Neural cell (in vitro differentiated cells): ENCODE data around the gene DYNLT2. TPM values are rescaled to one million over a fixed set of nuclear protein-coding genes. Genes with fewer than 3 reads are reported as not detected.
"Not testable (repeated sequence)": the region's sequence is repeated elsewhere in the genome, so short reads cannot be mapped to it uniquely, and the experiment has no call there.

Experiments used
- H2AFZ ChIP-seq: fragments of 200-600, 300-800 bp; sonication (generic), shearing (Covaris generic); 2 replicates; pipeline ENCODE4 v1.6.0; 2014; ENCODE audit warnings: low read depth, mild to moderate bottlenecking, antibody characterized with exemption, low read length, moderate library complexity
- H3F3A ChIP-seq: fragments of 200-600 bp; shearing (Covaris generic); 2 replicates; pipeline ENCODE4 v1.6.1; 2016; ENCODE audit warnings: mild to moderate bottlenecking, moderate library complexity, mixed read lengths, antibody characterized with exemption, low read length; ENCODE audit not compliant: insufficient read depth, poor library complexity, severe bottlenecking
- H3K27ac ChIP-seq: fragments of 200-600, 300-800 bp; sonication (generic), shearing (Covaris generic); 2 replicates; pipeline ENCODE4 v1.5.1; 2014; ENCODE audit warnings: mild to moderate bottlenecking, low read length, moderate library complexity
- H3K27me3 ChIP-seq: fragments of 300-800, 200-600 bp; sonication (generic), shearing (Covaris generic); 2 replicates; pipeline ENCODE4 v1.6.0; 2014; ENCODE audit warnings: mild to moderate bottlenecking, low read depth, low read length, moderate library complexity; ENCODE audit not compliant: insufficient read depth
- H3K36me3 ChIP-seq: fragments of 300-800, 200-600 bp; sonication (generic), shearing (Covaris generic); 2 replicates; pipeline ENCODE4 v1.5.1; 2014; ENCODE audit warnings: mild to moderate bottlenecking, antibody characterized with exemption, low read length, moderate library complexity; ENCODE audit not compliant: insufficient read depth
- H3K4me2 ChIP-seq: fragments of 300-800, 200-600 bp; sonication (generic), shearing (Covaris generic); 2 replicates; pipeline ENCODE4 v1.6.0; 2014; ENCODE audit warnings: mild to moderate bottlenecking, low read length
- H3K4me3 ChIP-seq: fragments of 300-800, 200-600 bp; sonication (generic), shearing (Covaris generic); 2 replicates; pipeline ENCODE4 v1.5.1; 2014; ENCODE audit warnings: mild to moderate bottlenecking, low read length, moderate library complexity
- H3K79me2 ChIP-seq: fragments of 200-600 bp; shearing (Covaris generic); replicated peaks from 2 replicates; pipeline ENCODE4 v1.6.0; 2014; ENCODE audit warnings: mild to moderate bottlenecking, low read length, moderate library complexity; ENCODE audit not compliant: insufficient read depth
- H3K9ac ChIP-seq: fragments of 300-800, 200-600 bp; sonication (generic), shearing (Covaris generic); 2 replicates; pipeline ENCODE4 v1.6.1; 2016; ENCODE audit warnings: mild to moderate bottlenecking, low read length, mixed read lengths
- H3K9me2 ChIP-seq: fragments of 200-600 bp; shearing (Covaris generic); 2 replicates; pipeline ENCODE4 v1.6.1; 2016; ENCODE audit warnings: mild to moderate bottlenecking, low read length, mixed read lengths; ENCODE audit not compliant: insufficient read depth
- H3K9me3 ChIP-seq: fragments of 200-600, 300-800 bp; sonication (generic), shearing (Covaris generic); 2 replicates; pipeline ENCODE4 v1.6.1; 2016; ENCODE audit warnings: mild to moderate bottlenecking, mixed run types, low read length, moderate library complexity, mixed read lengths
- H4K20me1 ChIP-seq: fragments of 200-600 bp; shearing (Covaris generic); 2 replicates; pipeline ENCODE4 v1.6.1; 2016; ENCODE audit warnings: mild to moderate bottlenecking, mixed run types; ENCODE audit not compliant: insufficient read depth
- EP300 ChIP-seq: fragments of 450-650 bp; conservative IDR thresholded peaks from 2 replicates; pipeline ENCODE4 v1.6.1; 2014; ENCODE audit warnings: antibody characterized with exemption, mild to moderate bottlenecking, moderate library complexity; ENCODE audit not compliant: poor library complexity, severe bottlenecking
- EZH2 ChIP-seq: fragments of 200-600, 300-800 bp; shearing (Covaris generic), sonication (generic); IDR thresholded peaks from 2 replicates; pipeline ENCODE4 v1.6.1; 2014; ENCODE audit warnings: antibody characterized with exemption, low read length, borderline replicate concordance, mild to moderate bottlenecking; ENCODE audit not compliant: insufficient read depth, poor library complexity, severe bottlenecking
- MXI1 ChIP-seq: fragments of 450-650 bp; conservative IDR thresholded peaks from 2 replicates; pipeline ENCODE4 v1.6.1; 2014; ENCODE audit warnings: antibody characterized with exemption, mild to moderate bottlenecking; ENCODE audit not compliant: poor library complexity, severe bottlenecking
- POLR2AphosphoS5 ChIP-seq: IDR thresholded peaks from 2 replicates; pipeline ENCODE4 v1.6.1; 2012
- RAD21 ChIP-seq: fragments of 450-650 bp; conservative IDR thresholded peaks from 2 replicates; pipeline ENCODE4 v1.6.1; 2014; ENCODE audit warnings: antibody characterized with exemption, mild to moderate bottlenecking, moderate library complexity
- REST ChIP-seq: IDR thresholded peaks from 2 replicates; pipeline ENCODE4 v1.6.1; 2012; ENCODE audit warnings: borderline replicate concordance
- SMC3 ChIP-seq: fragments of 450-650 bp; conservative IDR thresholded peaks from 2 replicates; pipeline ENCODE4 v1.6.1; 2014; ENCODE audit warnings: antibody characterized with exemption, mild to moderate bottlenecking, moderate library complexity; ENCODE audit not compliant: poor library complexity
- TAF1 ChIP-seq: IDR thresholded peaks from 2 replicates; pipeline ENCODE4 v1.6.1; 2012; ENCODE audit warnings: low read depth
- polyA plus RNA-seq: library from polyadenylated mRNA; depleted of rRNA; stranded (reverse); fragments of >200 nt; gene quantifications from 2 replicates; pipeline ENCODE4 v1.2.3, GENCODE V29; 2014
- TF ChIP-seq, protein P1 (sequence below): fragments of 450-650 bp; IDR thresholded peaks from 2 replicates; pipeline ENCODE4 v1.5.1; 2014; ENCODE audit warnings: antibody characterized with exemption, mild to moderate bottlenecking, moderate library complexity; ENCODE audit not compliant: poor library complexity, severe bottlenecking

DYNLT2 gene
- polyA plus RNA-seq, 1 donor from 2014 or later = 2.8 TPM

DNA sequence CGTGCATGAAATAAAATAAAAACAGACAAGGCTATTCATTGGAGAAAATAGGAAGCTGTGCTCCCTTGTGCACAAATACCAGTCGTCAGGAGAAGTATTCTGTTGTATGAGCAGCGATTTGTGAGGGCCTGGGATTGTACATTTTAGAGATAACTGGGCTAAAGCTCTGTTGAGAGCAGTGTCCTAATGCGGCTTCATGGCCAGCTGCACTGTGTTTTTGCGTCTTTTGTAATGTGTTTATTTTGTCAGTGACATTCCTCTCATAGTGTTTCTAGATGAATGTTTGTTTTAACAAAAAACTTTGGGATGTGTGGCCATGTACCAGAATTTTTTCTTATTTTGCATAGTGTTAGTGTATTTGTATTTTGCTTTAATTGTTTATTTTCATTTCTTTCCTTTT lies 14.9 kb upstream of the DYNLT2 start:
- no peaks in the 10 kb centered on the region for H3K9me2 ChIP-seq
- no peak overlapping the region for H3K9ac ChIP-seq
- no peaks in the 10 kb centered on the region for H3K27me3 ChIP-seq
- H2AFZ ChIP-seq = no peak overlapping the region
- no peak overlapping the region for H3K4me3 ChIP-seq
- no peaks in the 10 kb centered on the region for H3F3A ChIP-seq
- H3K9me3 ChIP-seq = no peaks in the 10 kb centered on the region
- no peak overlapping the region for H3K4me2 ChIP-seq
- TF ChIP-seq EP300 = no peak
- no peak for TF ChIP-seq REST
- no peak for TF ChIP-seq RAD21
- TF ChIP-seq POLR2AphosphoS5 = no peak
- TF ChIP-seq SMC3 = no peak
- TF ChIP-seq TAF1 = no peak
- no peak for TF ChIP-seq EZH2
- TF ChIP-seq, protein P1, sequence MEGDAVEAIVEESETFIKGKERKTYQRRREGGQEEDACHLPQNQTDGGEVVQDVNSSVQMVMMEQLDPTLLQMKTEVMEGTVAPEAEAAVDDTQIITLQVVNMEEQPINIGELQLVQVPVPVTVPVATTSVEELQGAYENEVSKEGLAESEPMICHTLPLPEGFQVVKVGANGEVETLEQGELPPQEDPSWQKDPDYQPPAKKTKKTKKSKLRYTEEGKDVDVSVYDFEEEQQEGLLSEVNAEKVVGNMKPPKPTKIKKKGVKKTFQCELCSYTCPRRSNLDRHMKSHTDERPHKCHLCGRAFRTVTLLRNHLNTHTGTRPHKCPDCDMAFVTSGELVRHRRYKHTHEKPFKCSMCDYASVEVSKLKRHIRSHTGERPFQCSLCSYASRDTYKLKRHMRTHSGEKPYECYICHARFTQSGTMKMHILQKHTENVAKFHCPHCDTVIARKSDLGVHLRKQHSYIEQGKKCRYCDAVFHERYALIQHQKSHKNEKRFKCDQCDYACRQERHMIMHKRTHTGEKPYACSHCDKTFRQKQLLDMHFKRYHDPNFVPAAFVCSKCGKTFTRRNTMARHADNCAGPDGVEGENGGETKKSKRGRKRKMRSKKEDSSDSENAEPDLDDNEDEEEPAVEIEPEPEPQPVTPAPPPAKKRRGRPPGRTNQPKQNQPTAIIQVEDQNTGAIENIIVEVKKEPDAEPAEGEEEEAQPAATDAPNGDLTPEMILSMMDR = no peak
- TF ChIP-seq MXI1 = no peak
- H3K27ac ChIP-seq = no peak overlapping the region
- H4K20me1 ChIP-seq = no peaks in the 10 kb centered on the region
- no peaks in the 10 kb centered on the region for H3K36me3 ChIP-seq
- no peaks in the 10 kb centered on the region for H3K79me2 ChIP-seq

GRCh38 chr6:169765789-169766188 lies 14.4 kb upstream of the DYNLT2 start:
- not testable (repeated sequence) for H3K9me2 ChIP-seq, H3K4me2 ChIP-seq, H3K27ac ChIP-seq, H2AFZ ChIP-seq, H3K79me2 ChIP-seq, H3K4me3 ChIP-seq, H3K9me3 ChIP-seq, H3K27me3 ChIP-seq, H3K36me3 ChIP-seq, H4K20me1 ChIP-seq, H3F3A ChIP-seq, H3K9ac ChIP-seq
- peak; percentile 36 for TF ChIP-seq POLR2AphosphoS5

- Histone ChIP-seq H3K27me3 (no peaks in the 10 kb centered on the region), H4K20me1 (no peaks in the 10 kb centered on the region), H3K27ac (no peak overlapping the region), H3K36me3 (no peaks in the 10 kb centered on the region), H3K9me2 (no peaks in the 10 kb centered on the region), H3K4me3 (no peak overlapping the region), H3K9ac (no peak overlapping the region), H3K9me3 (no peaks in the 10 kb centered on the region), H3K4me2 (no peak overlapping the region), H3F3A (no peaks in the 10 kb centered on the region), H2AFZ (no peak overlapping the region), H3K79me2 (no peaks in the 10 kb centered on the region)
- TF ChIP-seq POLR2AphosphoS5 = no peak
- no peak for TF ChIP-seq EP300
- TF ChIP-seq REST = no peak
- no peak for TF ChIP-seq SMC3
- TF ChIP-seq MXI1 = no peak
- no peak for TF ChIP-seq EZH2
- TF ChIP-seq, protein P1 = no peak
- no peak for TF ChIP-seq RAD21
- TF ChIP-seq TAF1 = no peak
Measured at GRCh38 chr6:169763881-169764280, 12.5 kb upstream of the DYNLT2 start.
